SJCRH30 (cell line): ENCODE results near the gene PKP3. TPM values are rescaled to one million over a fixed set of nuclear protein-coding genes. Genes with fewer than 3 reads are reported as not detected.
A peak's percentile ranks its signal among the peaks of the same experiment; 100 is the strongest.
"Not testable (repeated sequence)": the region's sequence is repeated elsewhere in the genome, so short reads cannot be mapped to it uniquely, and the experiment has no call there.

Source experiments
- DNase-seq, 2 experiments: peaks; one replicate each; pipeline ENCODE4 v3.0.0-alpha.2; 2015 to 2020
- H3K27ac ChIP-seq: fragments of 250-450 bp; sonication (Bioruptor Pico); 2 replicates; pipeline ENCODE4 v1.5.1; 2020; ENCODE audit warnings: mild to moderate bottlenecking, moderate library complexity
- H3K27me3 ChIP-seq: fragments of 250-450 bp; sonication (Bioruptor Pico); 2 replicates; pipeline ENCODE4 v1.5.1; 2020; ENCODE audit warnings: mild to moderate bottlenecking, moderate library complexity
- H3K36me3 ChIP-seq: fragments of 250-450 bp; sonication (Bioruptor Pico); 2 replicates; pipeline ENCODE4 v1.5.1; 2020; ENCODE audit warnings: mild to moderate bottlenecking, moderate library complexity
- H3K4me1 ChIP-seq: fragments of 250-450 bp; sonication (Bioruptor Pico); 2 replicates; pipeline ENCODE4 v1.5.1; 2020; ENCODE audit warnings: mild to moderate bottlenecking, moderate library complexity
- H3K4me3 ChIP-seq: fragments of 250-450 bp; sonication (Bioruptor Pico); 2 replicates; pipeline ENCODE4 v1.5.1; 2020; ENCODE audit warnings: mild to moderate bottlenecking, moderate library complexity
- H3K9me3 ChIP-seq: fragments of 250-450 bp; sonication (Bioruptor Pico); replicated peaks from 2 replicates; pipeline ENCODE4 v1.5.1; 2020; ENCODE audit warnings: mild to moderate bottlenecking, moderate library complexity
- total RNA-seq: library from RNA; depleted of rRNA; stranded (reverse); fragments of >200 nt; shearing (Covaris generic); gene quantifications from 2 replicates; pipeline ENCODE4 v1.2.3, GENCODE V29; 2014

The PKP3 gene
- total RNA-seq, 1 experiment from 2014 or later: not detected

- H3K27ac ChIP-seq: no peak overlapping the region
- H3K27me3 ChIP-seq: no peaks in the 10 kb centered on the region
- peak; percentile 41 to 50 for DNase-seq
- H3K36me3 ChIP-seq: no peaks in the 10 kb centered on the region
- H3K4me1 ChIP-seq: no peaks in the 10 kb centered on the region
- no peaks in the 10 kb centered on the region for H3K9me3 ChIP-seq
- H3K4me3 ChIP-seq: no peak overlapping the region
Observed at GRCh38 chr11:393219-394033, 583 bp upstream of the PKP3 start.

- no peak overlapping the region for H3K27ac ChIP-seq
- no peak for DNase-seq
Observed at GRCh38 chr11:394858-395655, 1.0 kb downstream of the PKP3 start.

GRCh38 chr11:395866-396265, 1.9 kb downstream of the PKP3 start:
- Histone ChIP-seq H3K27me3 (no peaks in the 10 kb centered on the region), H3K36me3 (no peaks in the 10 kb centered on the region), H3K27ac (no peak overlapping the region), H3K4me1 (no peaks in the 10 kb centered on the region), H3K4me3 (no peak overlapping the region), H3K9me3 (no peaks in the 10 kb centered on the region)
- no peak for DNase-seq

More at GRCh38 chr11:394858-395655, 1.0 kb downstream of the PKP3 start:
- Histone ChIP-seq H3K9me3 (no peaks in the 10 kb centered on the region), H3K27me3 (no peaks in the 10 kb centered on the region), H3K4me3 (no peak overlapping the region), H3K36me3 (no peaks in the 10 kb centered on the region), H3K4me1 (no peaks in the 10 kb centered on the region)

- no peaks in the 10 kb centered on the region for H3K27me3 ChIP-seq
- H3K9me3 ChIP-seq: no peaks in the 10 kb centered on the region
- H3K36me3 ChIP-seq: no peaks in the 10 kb centered on the region
- no peaks in the 10 kb centered on the region for H3K4me1 ChIP-seq
- H3K4me3 ChIP-seq: peak overlapping the region; percentile 39
- DNase-seq: peak; percentile 33 to 39
- H3K27ac ChIP-seq: no peak overlapping the region
Observed at GRCh38 chr11:396511-396947, 2.5 kb downstream of the PKP3 start.

- Histone ChIP-seq H3K4me1 (no peaks in the 10 kb centered on the region), H3K36me3 (no peaks in the 10 kb centered on the region), H3K27ac (no peak overlapping the region), H3K4me3 (peak overlapping the region; percentile 39), H3K27me3 (no peaks in the 10 kb centered on the region), H3K9me3 (no peaks in the 10 kb centered on the region)
- DNase-seq: peak; percentile 53 to 62
Observed at GRCh38 chr11:396948-397548, 3.0 kb downstream of the PKP3 start.

GRCh38 chr11:398826-399225, 4.8 kb downstream of the PKP3 start:
- no peak overlapping the region for H3K27ac ChIP-seq
- no peaks in the 10 kb centered on the region for H3K27me3 ChIP-seq
- H3K36me3 ChIP-seq: no peaks in the 10 kb centered on the region
- DNase-seq: no peak
- H3K4me1 ChIP-seq: no peaks in the 10 kb centered on the region
- H3K9me3 ChIP-seq: no peaks in the 10 kb centered on the region
- no peak overlapping the region for H3K4me3 ChIP-seq

- H3K27me3 ChIP-seq: no peaks in the 10 kb centered on the region
- H3K4me1 ChIP-seq: no peaks in the 10 kb centered on the region
- H3K27ac ChIP-seq: no peak overlapping the region
- no peaks in the 10 kb centered on the region for H3K36me3 ChIP-seq
- no peak overlapping the region for H3K4me3 ChIP-seq
- no peak for DNase-seq
- no peaks in the 10 kb centered on the region for H3K9me3 ChIP-seq
Observed at GRCh38 chr11:399731-400211, 5.8 kb downstream of the PKP3 start.

- H3K4me3 ChIP-seq: no peak overlapping the region
- no peaks in the 10 kb centered on the region for H3K36me3 ChIP-seq
- no peak for DNase-seq
- H3K27ac ChIP-seq: no peak overlapping the region
- no peaks in the 10 kb centered on the region for H3K4me1 ChIP-seq
- H3K9me3 ChIP-seq: no peaks in the 10 kb centered on the region
- H3K27me3 ChIP-seq: no peaks in the 10 kb centered on the region
Observed at GRCh38 chr11:400241-400689, 6.3 kb downstream of the PKP3 start.

- not testable (repeated sequence) for H3K27ac ChIP-seq, H3K4me1 ChIP-seq, H3K36me3 ChIP-seq, H3K4me3 ChIP-seq, DNase-seq, H3K27me3 ChIP-seq, H3K9me3 ChIP-seq
Observed at GRCh38 chr11:401196-401595, 7.2 kb downstream of the PKP3 start.

GRCh38 chr11:403021-403760, 9.2 kb downstream of the PKP3 start:
- Histone ChIP-seq H3K36me3 (no peaks in the 10 kb centered on the region), H3K4me3 (no peak overlapping the region), H3K27me3 (no peaks in the 10 kb centered on the region), H3K4me1 (no peaks in the 10 kb centered on the region), H3K27ac (no peak overlapping the region), H3K9me3 (no peaks in the 10 kb centered on the region)
- DNase-seq: no peak

GRCh38 chr11:403761-404431, 9.9 kb downstream of the PKP3 start:
- no peaks in the 10 kb centered on the region for H3K4me1 ChIP-seq
- H3K27me3 ChIP-seq: no peaks in the 10 kb centered on the region

GRCh38 chr11:404551-405264, 10.7 kb downstream of the PKP3 start:
- Histone ChIP-seq H3K4me3 (no peak overlapping the region), H3K4me1 (no peaks in the 10 kb centered on the region), H3K36me3 (no peaks in the 10 kb centered on the region), H3K9me3 (no peaks in the 10 kb centered on the region), H3K27me3 (no peaks in the 10 kb centered on the region), H3K27ac (no peak overlapping the region)
- no peak for DNase-seq

More at GRCh38 chr11:403761-404431, 9.9 kb downstream of the PKP3 start:
- H3K27ac ChIP-seq: no peak overlapping the region
- H3K9me3 ChIP-seq: no peaks in the 10 kb centered on the region
- DNase-seq: no peak
- no peaks in the 10 kb centered on the region for H3K36me3 ChIP-seq
- H3K4me3 ChIP-seq: no peak overlapping the region

- no peaks in the 10 kb centered on the region for H3K36me3 ChIP-seq
- no peak for DNase-seq
Observed at GRCh38 chr11:405323-405953, 11.4 kb downstream of the PKP3 start.

More at GRCh38 chr11:405323-405953, 11.4 kb downstream of the PKP3 start:
- Histone ChIP-seq H3K27ac (no peak overlapping the region), H3K4me1 (no peaks in the 10 kb centered on the region), H3K9me3 (no peaks in the 10 kb centered on the region), H3K4me3 (no peak overlapping the region), H3K27me3 (no peaks in the 10 kb centered on the region)
